ENCODE measurements around the gene STAP1.

DNA sequence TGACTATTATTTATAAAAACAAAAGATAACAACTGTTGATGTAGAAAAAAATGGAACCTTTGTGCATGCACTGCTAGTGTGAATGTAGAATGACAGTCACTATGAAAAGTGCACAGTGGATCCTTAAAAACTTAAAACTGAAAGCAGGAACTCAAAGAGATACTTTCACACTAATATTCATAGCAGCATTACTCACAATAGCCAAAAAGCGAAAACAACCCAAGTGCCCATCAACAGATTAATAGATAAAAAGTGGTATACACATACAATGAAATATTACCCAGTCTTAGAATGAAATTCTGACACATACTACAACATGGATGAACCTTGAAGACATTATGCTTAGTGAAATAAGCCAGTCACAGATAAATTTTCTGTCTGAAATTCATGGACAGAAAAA lies 37.0 kb upstream of the STAP1 start:
- no peak for TF ChIP-seq EZH2 (IDR thresholded peaks at IDR 0.05; ENCODE audit: borderline replicate concordance, control insufficient read depth, low read depth, low read length)
- TF ChIP-seq JUND (IDR thresholded peaks at IDR 0.05; ENCODE audit: low read depth, low read length): no peak
- TF ChIP-seq POLR2A (IDR thresholded peaks at IDR 0.05; ENCODE audit: low read depth, low read length): no peak
- TF ChIP-seq SRF (IDR thresholded peaks at IDR 0.05; ENCODE audit: low read depth in 2 of 2, low read length in 2 of 2): no peak
- TF ChIP-seq, protein P1, sequence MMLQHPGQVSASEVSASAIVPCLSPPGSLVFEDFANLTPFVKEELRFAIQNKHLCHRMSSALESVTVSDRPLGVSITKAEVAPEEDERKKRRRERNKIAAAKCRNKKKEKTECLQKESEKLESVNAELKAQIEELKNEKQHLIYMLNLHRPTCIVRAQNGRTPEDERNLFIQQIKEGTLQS (IDR thresholded peaks at IDR 0.05; ENCODE audit: borderline replicate concordance, extremely low read depth, low read depth, low read length): no peak
- no peak for TF ChIP-seq CBX5 (IDR thresholded peaks at IDR 0.05; ENCODE audit: low read depth)
- TF ChIP-seq, protein P2, sequence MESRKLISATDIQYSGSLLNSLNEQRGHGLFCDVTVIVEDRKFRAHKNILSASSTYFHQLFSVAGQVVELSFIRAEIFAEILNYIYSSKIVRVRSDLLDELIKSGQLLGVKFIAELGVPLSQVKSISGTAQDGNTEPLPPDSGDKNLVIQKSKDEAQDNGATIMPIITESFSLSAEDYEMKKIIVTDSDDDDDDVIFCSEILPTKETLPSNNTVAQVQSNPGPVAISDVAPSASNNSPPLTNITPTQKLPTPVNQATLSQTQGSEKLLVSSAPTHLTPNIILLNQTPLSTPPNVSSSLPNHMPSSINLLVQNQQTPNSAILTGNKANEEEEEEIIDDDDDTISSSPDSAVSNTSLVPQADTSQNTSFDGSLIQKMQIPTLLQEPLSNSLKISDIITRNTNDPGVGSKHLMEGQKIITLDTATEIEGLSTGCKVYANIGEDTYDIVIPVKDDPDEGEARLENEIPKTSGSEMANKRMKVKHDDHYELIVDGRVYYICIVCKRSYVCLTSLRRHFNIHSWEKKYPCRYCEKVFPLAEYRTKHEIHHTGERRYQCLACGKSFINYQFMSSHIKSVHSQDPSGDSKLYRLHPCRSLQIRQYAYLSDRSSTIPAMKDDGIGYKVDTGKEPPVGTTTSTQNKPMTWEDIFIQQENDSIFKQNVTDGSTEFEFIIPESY (IDR thresholded peaks at IDR 0.05): no peak

Data from GM12878 (cell line).